Naive B cell (primary cell): ENCODE results near the gene CACNA1G. TPM values are rescaled to one million over a fixed set of nuclear protein-coding genes. Genes with fewer than 3 reads are reported as not detected.

Experiments
- ATAC-seq, 2 donors: fragments of 150-1000 bp; cut with Tn5 transposase; 2 replicates each; pipeline ENCODE4 v1.10.0; 2021; ENCODE audit warnings: low read depth in 2 of 2, mild to moderate bottlenecking in 2 of 2, moderate library complexity in 2 of 2
- DNase-seq: peaks from one replicate; pipeline ENCODE4 v3.0.0; 2022
- H3K27ac Mint-ChIP-seq, 6 donors: one replicate each; pipeline ENCODE4 v1.8.0; 2020 to 2022; ENCODE audit warnings: mild to moderate bottlenecking in 6 of 6, mixed read lengths in 6 of 6, moderate library complexity in 5 of 6, inconsistent platforms in 2 of 6
- H3K27me3 Mint-ChIP-seq, 3 donors: one replicate each; pipeline ENCODE4 v1.8.0; 2021 to 2022; ENCODE audit warnings: mixed read lengths in 3 of 3, mild to moderate bottlenecking in 1 of 3
- H3K36me3 Mint-ChIP-seq, 2 donors: one replicate each; pipeline ENCODE4 v1.8.0; 2020 to 2022; ENCODE audit warnings: mixed read lengths in 2 of 2, inconsistent platforms in 1 of 2, mild to moderate bottlenecking in 1 of 2
- H3K4me1 Mint-ChIP-seq, 3 donors: one replicate each; pipeline ENCODE4 v1.8.0; 2020 to 2022; ENCODE audit warnings: mixed read lengths in 3 of 3, inconsistent platforms in 1 of 3, mild to moderate bottlenecking in 1 of 3, moderate library complexity in 1 of 3
- H3K4me3 Mint-ChIP-seq, 8 donors: one replicate each; pipeline ENCODE4 v1.8.0; 2020 to 2022; ENCODE audit warnings: mild to moderate bottlenecking in 8 of 8, mixed read lengths in 8 of 8, moderate library complexity in 8 of 8, inconsistent platforms in 2 of 8
- H3K9me3 Mint-ChIP-seq, 7 donors: one replicate each; pipeline ENCODE4 v1.8.0; 2020 to 2022; ENCODE audit warnings: mixed read lengths in 7 of 7, mild to moderate bottlenecking in 5 of 7, inconsistent platforms in 2 of 7, moderate library complexity in 1 of 7
- polyA plus RNA-seq, 6 donors: library from polyadenylated mRNA; unstranded; fragments of 300-500 nt; fragmentation: Illumina TruSeq; gene quantifications; one replicate each; pipeline ENCODE4 v1.2.3, GENCODE V29; 2021; ENCODE audit warnings: low read depth in 6 of 6

Gene CACNA1G
- polyA plus RNA-seq, result not detected

DNA sequence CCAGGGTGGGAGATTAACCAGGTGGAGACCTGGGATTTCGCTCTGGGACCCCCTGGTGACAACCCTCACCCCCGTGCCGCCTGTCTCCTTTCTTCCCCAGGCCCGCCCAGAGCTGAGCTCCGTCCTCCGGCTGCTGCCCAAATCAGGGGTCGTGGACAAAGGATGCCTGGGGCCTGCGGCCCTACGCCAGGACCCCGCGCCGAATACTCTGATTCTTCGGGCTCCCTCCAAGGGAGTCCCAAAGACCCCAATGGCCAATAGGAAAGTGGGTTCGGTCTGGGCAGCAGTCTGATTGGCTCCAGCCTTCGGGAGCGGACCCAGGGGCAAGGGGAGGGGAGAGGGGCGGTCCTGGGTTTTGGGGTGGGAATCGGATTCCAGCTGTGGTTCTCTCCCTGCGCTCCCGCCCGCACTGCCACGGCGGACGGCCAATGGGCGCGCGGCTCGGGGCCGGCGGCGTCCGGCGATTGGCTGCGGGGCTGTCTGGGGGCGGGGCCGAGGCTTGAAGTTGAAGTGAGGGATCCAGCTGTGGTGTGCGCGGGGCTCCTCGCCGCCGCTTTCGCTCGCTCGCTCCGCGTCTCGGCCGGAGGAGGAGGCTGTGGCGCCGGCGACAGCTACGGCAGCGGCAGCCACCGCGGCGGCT is at the start of gene CACNA1G:
TSS of gene CACNA1G (plus strand) at position 531 of the 640 bp plus-strand sequence. CDS start 745 bp downstream, outside the sequence.
- peaks cover 42 to 80% (median 64%) of the 10 kb centered on the region in 3 donors for H3K27me3 Mint-ChIP-seq
- DNase-seq (peak; percentile 83), ATAC-seq (peak; percentile 86 to 87)
- H3K9me3 Mint-ChIP-seq, result no peaks in the 10 kb centered on the region
- H3K4me1 Mint-ChIP-seq, result peaks cover 21 to 33% (median 32%) of the 10 kb centered on the region in 3 donors
- peak within 1 kb of the TSS; percentile 81 to 90 (median 86) for H3K4me3 Mint-ChIP-seq
- peak within 1 kb of the TSS in 2 of 6 donors; percentile 41 to 60 for H3K27ac Mint-ChIP-seq
- no peaks in the 10 kb centered on the region for H3K36me3 Mint-ChIP-seq

DNA sequence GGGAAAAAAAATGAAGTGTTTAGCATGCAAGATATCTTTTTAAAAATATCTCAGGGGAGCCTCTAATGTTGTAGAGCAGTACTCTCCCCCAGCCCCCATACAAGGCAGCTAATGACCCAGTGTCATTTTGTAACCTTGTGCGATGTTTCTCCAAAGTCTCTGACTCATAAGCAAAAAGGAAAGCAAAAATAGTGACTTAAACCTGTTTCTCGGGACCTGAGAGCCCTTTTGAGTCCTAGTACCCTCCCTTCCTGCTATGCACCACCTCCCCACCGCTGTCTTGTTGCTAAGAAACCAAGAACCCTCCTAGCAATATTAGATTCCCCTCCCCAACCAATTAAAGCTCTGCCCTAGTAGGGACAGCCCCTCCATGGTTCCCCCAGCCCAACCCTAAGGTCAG is 49.5 kb upstream of the CACNA1G start:
- no peak for ATAC-seq
- Mint-ChIP-seq H3K36me3 (no peaks in the 10 kb centered on the region), H3K9me3 (no peaks in the 10 kb centered on the region), H3K27ac (peak overlapping the region in 1 of 6 donors; percentile 26), H3K4me1 (peaks cover 8 to 17% (median 12%) of the 10 kb centered on the region in 3 donors), H3K4me3 (peak overlapping the region in 1 of 8 donors; percentile 41), H3K27me3 (peaks cover 0 to 13% (median 13%) of the 10 kb centered on the region in 3 donors)
- DNase-seq, result no peak

DNA sequence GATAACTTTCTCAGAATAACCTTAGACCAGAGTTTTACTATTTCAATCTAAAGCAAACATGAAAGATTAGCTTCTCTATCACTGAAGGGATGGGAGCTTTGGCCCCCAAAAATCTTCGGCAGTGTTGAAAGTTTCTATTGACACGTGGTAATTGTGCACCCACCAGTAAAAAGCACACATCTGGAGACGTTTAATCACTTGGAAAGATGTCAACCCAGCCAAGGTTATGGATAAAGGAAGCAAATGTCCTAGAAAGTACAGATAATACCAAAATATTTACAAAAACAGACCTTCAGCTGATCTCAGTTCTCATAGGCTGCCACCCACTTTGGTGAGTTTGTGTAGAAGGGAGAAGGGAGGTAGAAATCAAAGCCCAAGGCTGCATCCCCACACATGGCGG is 47.0 kb upstream of the CACNA1G start:
- Mint-ChIP-seq H3K27me3 (peaks cover 0 to 13% (median 13%) of the 10 kb centered on the region in 3 donors), H3K4me3 (no peak overlapping the region), H3K9me3 (no peaks in the 10 kb centered on the region), H3K36me3 (no peaks in the 10 kb centered on the region), H3K27ac (no peak overlapping the region), H3K4me1 (peaks cover 6 to 11% (median 8%) of the 10 kb centered on the region in 3 donors)
- ATAC-seq (no peak), DNase-seq (no peak)

DNA sequence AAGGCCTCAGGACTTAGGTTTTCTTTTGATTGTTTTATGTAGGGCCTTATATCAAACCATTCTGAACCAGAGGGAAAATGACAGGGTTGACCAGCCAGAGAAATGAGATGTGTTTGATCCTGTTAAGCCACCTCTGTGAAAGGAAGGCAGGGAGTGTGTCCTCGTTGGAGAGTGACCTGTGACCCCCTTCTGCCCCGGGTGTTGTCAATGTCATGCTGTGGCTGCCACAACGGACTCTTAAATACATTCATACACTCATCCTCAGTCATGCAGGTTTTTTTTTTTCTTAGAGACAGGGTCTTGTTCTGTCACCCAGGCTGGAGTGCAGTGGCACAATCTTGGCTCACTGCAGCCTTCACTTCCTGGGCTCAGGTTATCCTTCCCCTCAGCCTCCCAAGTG is 46.1 kb upstream of the CACNA1G start:
- Mint-ChIP-seq H3K9me3 (no peaks in the 10 kb centered on the region), H3K4me3 (no peak overlapping the region), H3K36me3 (no peaks in the 10 kb centered on the region), H3K4me1 (peaks cover 0 to 3% (median 0%) of the 10 kb centered on the region in 3 donors), H3K27me3 (peaks cover 0 to 13% (median 13%) of the 10 kb centered on the region in 3 donors), H3K27ac (no peak overlapping the region)
- ATAC-seq (no peak), DNase-seq (no peak)

DNA sequence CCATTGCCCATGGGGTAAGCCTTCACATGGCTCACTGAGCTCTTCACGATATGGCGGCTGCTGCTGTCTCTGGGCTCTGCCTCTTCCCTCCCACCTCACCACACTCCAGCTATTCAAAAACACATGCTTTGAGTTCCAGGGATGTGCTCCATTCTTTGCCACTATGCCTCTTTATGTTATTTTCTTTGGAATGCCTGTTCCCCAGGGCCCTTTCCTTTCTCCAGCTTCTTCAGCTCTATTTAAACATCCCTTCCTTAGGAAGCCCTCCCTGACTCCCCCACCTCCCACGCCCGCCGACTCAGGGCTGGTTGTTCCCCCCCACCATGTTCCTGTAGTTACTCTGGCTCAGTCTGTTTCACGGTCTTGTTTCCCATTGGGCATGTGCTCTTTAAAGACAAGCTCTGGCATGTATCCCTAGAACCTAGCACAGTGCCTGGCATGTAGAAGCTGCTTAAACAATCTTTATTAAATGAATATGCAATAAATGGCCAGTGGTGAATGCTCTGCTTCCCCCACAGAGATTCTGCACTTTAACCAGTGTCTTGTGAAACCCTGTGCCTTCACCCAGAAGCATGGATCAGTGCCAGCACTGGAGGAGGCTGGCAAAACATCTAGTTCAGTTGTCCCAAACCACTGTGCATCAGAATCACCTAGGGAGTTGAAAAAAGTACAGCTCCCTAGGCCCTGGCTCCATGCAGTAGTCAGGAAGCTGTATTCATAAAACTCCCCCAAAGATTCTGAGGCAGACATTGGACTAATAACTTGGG is 45.4 kb upstream of the CACNA1G start:
- Mint-ChIP-seq H3K27me3 (peaks cover 0 to 13% (median 13%) of the 10 kb centered on the region in 3 donors), H3K4me3 (no peak overlapping the region), H3K9me3 (no peaks in the 10 kb centered on the region), H3K27ac (no peak overlapping the region), H3K36me3 (no peaks in the 10 kb centered on the region), H3K4me1 (no peaks in the 10 kb centered on the region)
- ATAC-seq, result no peak
- DNase-seq, result no peak

DNA sequence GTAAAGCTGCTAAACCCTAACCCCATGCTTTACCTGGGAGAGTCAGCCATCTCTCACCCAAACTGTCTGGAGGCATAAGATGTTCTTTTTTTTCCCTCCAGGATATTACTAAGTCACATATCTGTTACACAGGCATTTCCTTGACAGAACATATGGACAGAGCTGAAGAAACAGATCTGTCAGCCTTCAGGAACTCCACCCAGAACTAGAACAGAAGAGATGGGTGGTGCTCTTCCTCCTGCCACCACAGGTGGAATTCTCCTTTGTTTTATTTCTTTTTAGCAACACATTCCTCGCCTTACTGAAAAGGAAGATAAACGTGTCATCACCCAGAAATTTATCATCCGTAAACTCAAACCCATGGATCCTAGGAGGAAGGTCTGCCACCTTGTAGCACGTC is 43.5 kb upstream of the CACNA1G start:
- Mint-ChIP-seq H3K4me1 (no peaks in the 10 kb centered on the region), H3K9me3 (no peaks in the 10 kb centered on the region), H3K4me3 (no peak overlapping the region), H3K27me3 (peaks cover 0 to 6% (median 5%) of the 10 kb centered on the region in 3 donors), H3K27ac (peak overlapping the region in 1 of 6 donors; percentile 9), H3K36me3 (no peaks in the 10 kb centered on the region)
- ATAC-seq, result no peak
- no peak for DNase-seq

DNA sequence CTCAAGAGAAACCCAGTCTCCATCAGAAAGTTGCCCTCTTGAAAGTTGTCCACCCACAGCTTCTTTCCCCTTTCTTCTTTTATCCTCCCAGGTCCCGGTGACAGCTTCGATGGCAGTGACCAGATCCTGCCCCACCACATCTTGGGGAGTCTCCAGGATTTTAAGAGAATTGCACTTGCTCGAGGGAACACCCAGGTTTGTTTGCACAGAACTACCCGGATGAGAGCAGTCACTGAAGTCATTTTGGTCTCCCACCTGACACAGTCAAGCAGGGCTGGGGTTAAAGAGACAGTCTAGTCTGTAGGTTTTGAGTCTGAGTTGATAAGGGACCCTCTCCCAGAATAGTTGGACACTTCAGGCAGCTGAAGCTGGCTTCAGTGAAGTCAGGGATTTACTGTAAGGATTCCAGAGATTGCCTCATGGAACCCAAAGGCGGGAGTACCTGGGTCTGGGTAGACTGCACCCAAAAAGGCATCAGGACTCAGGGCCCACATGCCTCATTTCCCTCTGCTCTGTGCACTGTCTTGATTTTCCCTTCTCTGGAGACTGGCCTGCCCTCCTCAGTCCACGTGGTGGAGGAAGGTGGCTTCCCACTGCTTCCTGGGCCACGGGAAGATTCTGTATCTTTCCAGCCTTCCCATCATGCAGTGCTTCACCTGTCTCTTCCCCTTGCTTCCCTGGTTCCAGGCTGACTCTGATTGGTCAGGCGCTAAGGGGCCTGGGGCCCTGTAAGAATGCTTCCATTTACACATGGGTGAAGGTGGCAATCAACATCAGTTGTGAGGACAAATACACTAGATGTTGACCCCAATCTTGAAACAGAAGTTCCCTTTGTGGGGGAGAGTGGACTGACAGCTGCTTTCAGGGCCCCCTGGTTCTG is 42.8 kb upstream of the CACNA1G start:
- Mint-ChIP-seq H3K36me3 (no peaks in the 10 kb centered on the region), H3K27me3 (no peaks in the 10 kb centered on the region), H3K27ac (peak overlapping the region in 1 of 6 donors; percentile 37), H3K4me1 (no peaks in the 10 kb centered on the region), H3K4me3 (no peak overlapping the region), H3K9me3 (no peaks in the 10 kb centered on the region)
- DNase-seq (no peak), ATAC-seq (no peak)

DNA sequence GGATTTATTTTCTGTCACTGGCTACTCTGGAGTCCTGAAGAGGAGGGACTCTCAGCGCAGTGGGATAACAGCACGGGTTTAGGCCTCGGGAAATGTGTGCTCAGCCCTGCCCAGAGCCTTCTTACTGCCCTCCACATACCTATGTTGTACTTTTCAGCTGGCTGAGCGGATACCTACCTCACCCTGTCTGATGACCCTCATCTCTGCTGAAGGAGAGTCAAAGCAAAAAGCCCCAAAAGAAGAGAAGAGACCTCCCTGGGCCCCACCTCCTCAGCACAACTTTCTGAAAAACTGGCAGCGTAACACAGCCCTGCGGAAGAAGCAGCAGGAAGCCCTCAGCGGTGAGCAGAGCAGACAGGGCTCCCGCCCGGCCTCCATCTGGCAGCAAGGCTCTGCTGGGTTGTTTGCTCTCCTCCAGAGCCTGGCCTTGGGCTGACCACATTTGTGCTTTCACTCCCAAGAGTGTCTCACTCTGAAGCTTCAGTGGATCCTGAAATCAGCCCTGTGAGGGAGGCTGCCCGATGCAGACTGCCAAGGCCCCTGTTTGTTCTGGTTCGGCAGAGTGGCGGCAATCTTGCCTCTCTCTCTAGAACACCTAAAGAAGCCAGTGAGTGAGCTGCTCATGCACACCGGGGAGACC is 42.0 kb upstream of the CACNA1G start:
- H3K36me3 Mint-ChIP-seq, result no peaks in the 10 kb centered on the region
- H3K27me3 Mint-ChIP-seq, result no peaks in the 10 kb centered on the region
- no peaks in the 10 kb centered on the region for H3K9me3 Mint-ChIP-seq
- DNase-seq (no peak), ATAC-seq (no peak)
- H3K27ac Mint-ChIP-seq, result peak overlapping the region in 1 of 6 donors; percentile 33
- no peak overlapping the region for H3K4me3 Mint-ChIP-seq
- no peaks in the 10 kb centered on the region for H3K4me1 Mint-ChIP-seq

DNA sequence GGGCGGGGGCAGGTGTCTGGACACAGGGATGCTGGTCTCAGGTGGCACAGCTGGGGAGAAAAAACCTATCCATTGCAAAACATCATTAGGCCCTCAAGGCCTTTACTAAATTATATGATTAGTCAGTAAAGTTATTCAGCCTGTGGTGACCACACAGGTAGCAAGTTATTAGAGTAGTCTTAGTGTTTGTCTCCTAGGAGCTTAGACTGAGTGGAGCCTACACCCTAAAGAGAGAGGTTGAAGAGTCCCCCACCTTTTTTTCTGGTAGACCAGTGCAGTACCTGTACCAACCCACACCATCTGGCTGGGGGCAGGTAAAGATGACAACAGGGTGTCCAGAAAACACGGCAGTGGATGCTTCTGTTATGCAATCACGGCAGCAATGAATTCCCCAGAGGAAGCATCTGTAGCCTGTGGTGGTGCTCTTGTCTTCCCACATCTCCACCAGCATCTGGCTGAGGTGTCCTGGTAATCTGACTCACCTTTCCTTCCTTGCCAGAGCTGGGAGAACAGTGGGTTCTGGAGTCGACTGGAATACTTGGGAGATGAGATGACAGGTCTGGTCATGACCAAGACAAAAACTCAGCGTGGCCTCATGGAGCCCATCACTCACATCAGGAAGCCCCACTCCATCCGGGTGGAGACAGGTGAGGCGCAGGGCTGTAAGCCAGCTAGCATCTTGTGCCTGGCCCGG is 41.2 kb upstream of the CACNA1G start:
- H3K27ac Mint-ChIP-seq, result no peak overlapping the region
- no peaks in the 10 kb centered on the region for H3K9me3 Mint-ChIP-seq
- no peaks in the 10 kb centered on the region for H3K36me3 Mint-ChIP-seq
- no peak for DNase-seq
- ATAC-seq, result no peak
- H3K4me1 Mint-ChIP-seq, result no peaks in the 10 kb centered on the region
- H3K27me3 Mint-ChIP-seq, result no peaks in the 10 kb centered on the region
- no peak overlapping the region for H3K4me3 Mint-ChIP-seq

DNA sequence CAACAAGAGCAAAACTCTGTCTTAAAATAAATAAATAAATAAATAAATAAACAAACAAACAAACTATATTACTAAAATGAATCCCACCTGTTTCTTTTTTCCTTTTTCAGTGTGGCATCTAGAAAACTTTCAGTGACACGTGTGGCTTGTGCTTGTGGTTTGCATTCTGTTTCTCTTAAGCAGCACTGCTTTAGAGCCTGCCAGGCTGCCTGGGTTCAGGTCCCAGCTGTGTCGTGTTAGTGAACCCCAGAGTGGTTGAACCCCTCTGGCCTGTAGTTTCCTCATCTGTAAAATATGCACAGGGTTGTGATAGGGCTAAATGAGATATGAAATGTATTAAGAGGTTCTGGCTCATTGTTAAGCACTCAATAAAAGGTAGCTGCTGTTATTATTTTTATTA is 40.0 kb upstream of the CACNA1G start:
- ATAC-seq, result no peak
- Mint-ChIP-seq H3K27ac (no peak overlapping the region), H3K4me1 (no peaks in the 10 kb centered on the region), H3K9me3 (no peaks in the 10 kb centered on the region), H3K36me3 (no peaks in the 10 kb centered on the region), H3K4me3 (no peak overlapping the region), H3K27me3 (no peaks in the 10 kb centered on the region)
- no peak for DNase-seq

DNA sequence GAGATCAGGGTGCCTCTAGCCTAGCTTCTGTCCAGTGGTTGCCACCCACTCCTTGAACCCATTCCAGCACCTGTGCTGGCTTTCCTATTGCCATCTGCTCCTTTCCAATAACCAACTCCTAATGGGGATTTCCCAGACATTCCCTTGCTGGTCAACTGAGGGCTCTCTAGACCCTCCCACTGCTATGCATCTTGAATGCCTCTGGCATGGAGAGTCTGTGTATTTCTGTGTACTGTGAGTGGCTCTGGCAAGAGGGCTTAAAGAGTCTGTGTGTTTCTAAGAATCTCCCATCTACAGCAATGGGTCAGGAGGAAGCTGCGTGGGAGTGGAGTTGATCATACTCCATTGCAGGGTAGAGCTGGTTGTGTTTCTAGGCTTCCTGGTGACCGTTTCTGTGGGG is 39.0 kb upstream of the CACNA1G start:
- no peak overlapping the region for H3K4me3 Mint-ChIP-seq
- no peaks in the 10 kb centered on the region for H3K27me3 Mint-ChIP-seq
- no peaks in the 10 kb centered on the region for H3K9me3 Mint-ChIP-seq
- DNase-seq (no peak), ATAC-seq (no peak)
- no peak overlapping the region for H3K27ac Mint-ChIP-seq
- no peaks in the 10 kb centered on the region for H3K36me3 Mint-ChIP-seq
- H3K4me1 Mint-ChIP-seq, result no peaks in the 10 kb centered on the region

DNA sequence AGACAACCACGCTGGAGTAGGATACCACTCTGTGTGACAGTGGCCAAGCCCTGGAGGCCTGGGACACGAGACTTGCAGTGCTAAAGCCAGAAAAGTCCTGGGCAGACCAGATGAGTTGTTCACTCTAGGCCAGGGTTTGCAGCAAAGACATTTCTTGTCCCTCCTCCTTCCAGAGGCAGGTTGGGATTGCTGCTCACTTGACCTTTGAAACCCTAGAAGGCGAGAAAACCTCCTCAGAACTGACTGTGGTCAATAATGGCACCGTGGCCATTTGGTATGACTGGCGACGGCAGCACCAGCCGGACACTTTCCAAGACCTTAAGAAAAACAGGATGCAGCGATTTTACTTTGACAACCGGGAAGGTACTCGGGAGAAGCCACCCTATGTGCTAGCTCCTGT is 37.7 kb upstream of the CACNA1G start:
- Mint-ChIP-seq H3K4me3 (no peak overlapping the region), H3K27ac (no peak overlapping the region), H3K4me1 (no peaks in the 10 kb centered on the region), H3K36me3 (no peaks in the 10 kb centered on the region), H3K27me3 (no peaks in the 10 kb centered on the region), H3K9me3 (no peaks in the 10 kb centered on the region)
- DNase-seq (no peak), ATAC-seq (no peak)

DNA sequence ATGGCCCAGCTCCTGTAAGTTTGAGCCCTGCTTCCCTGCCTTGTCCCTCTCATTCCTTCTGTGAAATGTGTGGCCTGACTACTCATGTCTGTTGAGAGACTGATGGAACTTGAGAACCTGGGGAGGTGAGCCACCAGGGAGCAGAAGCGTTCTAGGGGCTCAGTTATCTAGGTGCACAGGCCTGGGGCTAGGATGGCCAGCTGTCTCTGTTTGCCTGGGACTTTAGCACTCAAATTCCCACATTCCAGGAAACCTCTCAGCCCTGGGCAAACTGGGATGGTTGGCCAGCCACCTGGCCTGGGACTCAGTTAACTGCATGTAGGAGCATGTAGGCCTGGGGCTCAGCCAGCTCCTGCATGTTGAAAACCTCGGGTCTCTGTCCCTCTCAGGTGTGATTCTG is 37.3 kb upstream of the CACNA1G start:
- H3K27me3 Mint-ChIP-seq, result peaks cover 0 to 2% (median under 1%) of the 10 kb centered on the region in 3 donors
- no peaks in the 10 kb centered on the region for H3K36me3 Mint-ChIP-seq
- no peaks in the 10 kb centered on the region for H3K9me3 Mint-ChIP-seq
- DNase-seq (no peak), ATAC-seq (no peak)
- H3K27ac Mint-ChIP-seq, result no peak overlapping the region
- no peaks in the 10 kb centered on the region for H3K4me1 Mint-ChIP-seq
- no peak overlapping the region for H3K4me3 Mint-ChIP-seq
